ENCODE results near the gene CD37.

DNA sequence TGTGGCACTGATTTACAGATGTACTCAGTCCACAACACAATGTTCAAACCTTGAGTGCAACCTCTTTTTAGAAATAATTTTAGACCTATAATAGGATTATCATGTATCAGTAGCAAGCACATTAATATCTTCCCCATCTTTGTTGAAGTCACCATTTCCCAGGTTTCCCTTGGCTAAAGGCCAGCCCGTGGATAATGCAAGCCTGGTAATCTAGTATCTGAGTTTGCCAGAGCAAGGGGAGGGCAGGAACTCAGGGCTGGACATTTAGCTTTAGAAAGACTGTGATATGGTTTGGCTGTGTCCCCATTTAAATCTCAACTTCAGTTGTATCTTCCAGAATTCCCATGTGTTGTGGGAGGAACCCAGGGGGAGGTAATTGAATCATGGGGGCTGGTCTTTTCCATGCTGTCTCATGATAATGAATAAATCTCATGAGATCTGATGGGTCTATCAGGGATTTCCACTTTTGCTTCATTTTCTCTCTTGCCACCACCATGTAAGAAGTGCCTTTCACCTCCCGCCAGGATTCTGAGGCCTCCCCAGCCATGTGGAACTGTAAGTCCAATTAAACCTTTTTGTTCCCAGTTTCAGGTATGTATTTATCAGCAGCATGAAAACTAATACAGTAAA lies 48.0 kb upstream of the CD37 start:
- no peak for TF ChIP-seq SNAI2 (CRISPR knock-in tag; IDR thresholded peaks at IDR 0.05)
- TF ChIP-seq, protein P1, sequence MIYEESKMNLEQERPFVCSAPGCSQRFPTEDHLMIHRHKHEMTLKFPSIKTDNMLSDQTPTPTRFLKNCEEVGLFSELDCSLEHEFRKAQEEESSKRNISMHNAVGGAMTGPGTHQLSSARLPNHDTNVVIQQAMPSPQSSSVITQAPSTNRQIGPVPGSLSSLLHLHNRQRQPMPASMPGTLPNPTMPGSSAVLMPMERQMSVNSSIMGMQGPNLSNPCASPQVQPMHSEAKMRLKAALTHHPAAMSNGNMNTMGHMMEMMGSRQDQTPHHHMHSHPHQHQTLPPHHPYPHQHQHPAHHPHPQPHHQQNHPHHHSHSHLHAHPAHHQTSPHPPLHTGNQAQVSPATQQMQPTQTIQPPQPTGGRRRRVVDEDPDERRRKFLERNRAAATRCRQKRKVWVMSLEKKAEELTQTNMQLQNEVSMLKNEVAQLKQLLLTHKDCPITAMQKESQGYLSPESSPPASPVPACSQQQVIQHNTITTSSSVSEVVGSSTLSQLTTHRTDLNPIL (CRISPR knock-in tag; IDR thresholded peaks at IDR 0.05; ENCODE audit: low read depth) = no peak
- TF ChIP-seq, protein P2, sequence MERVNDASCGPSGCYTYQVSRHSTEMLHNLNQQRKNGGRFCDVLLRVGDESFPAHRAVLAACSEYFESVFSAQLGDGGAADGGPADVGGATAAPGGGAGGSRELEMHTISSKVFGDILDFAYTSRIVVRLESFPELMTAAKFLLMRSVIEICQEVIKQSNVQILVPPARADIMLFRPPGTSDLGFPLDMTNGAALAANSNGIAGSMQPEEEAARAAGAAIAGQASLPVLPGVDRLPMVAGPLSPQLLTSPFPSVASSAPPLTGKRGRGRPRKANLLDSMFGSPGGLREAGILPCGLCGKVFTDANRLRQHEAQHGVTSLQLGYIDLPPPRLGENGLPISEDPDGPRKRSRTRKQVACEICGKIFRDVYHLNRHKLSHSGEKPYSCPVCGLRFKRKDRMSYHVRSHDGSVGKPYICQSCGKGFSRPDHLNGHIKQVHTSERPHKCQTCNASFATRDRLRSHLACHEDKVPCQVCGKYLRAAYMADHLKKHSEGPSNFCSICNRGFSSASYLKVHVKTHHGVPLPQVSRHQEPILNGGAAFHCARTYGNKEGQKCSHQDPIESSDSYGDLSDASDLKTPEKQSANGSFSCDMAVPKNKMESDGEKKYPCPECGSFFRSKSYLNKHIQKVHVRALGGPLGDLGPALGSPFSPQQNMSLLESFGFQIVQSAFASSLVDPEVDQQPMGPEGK (CRISPR knock-in tag; IDR thresholded peaks at IDR 0.05; ENCODE audit: borderline replicate concordance) = no peak
- TF ChIP-seq ZNF8 (CRISPR knock-in tag; IDR thresholded peaks at IDR 0.05) = no peak
- no peak for TF ChIP-seq ESRRG (CRISPR knock-in tag; IDR thresholded peaks at IDR 0.05)
- TF ChIP-seq, protein P3, sequence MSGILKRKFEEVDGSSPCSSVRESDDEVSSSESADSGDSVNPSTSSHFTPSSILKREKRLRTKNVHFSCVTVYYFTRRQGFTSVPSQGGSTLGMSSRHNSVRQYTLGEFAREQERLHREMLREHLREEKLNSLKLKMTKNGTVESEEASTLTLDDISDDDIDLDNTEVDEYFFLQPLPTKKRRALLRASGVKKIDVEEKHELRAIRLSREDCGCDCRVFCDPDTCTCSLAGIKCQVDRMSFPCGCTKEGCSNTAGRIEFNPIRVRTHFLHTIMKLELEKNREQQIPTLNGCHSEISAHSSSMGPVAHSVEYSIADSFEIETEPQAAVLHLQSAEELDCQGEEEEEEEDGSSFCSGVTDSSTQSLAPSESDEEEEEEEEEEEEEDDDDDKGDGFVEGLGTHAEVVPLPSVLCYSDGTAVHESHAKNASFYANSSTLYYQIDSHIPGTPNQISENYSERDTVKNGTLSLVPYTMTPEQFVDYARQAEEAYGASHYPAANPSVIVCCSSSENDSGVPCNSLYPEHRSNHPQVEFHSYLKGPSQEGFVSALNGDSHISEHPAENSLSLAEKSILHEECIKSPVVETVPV (CRISPR knock-in tag; IDR thresholded peaks at IDR 0.05) = no peak
- TF ChIP-seq ISL1 (CRISPR knock-in tag; IDR thresholded peaks at IDR 0.05) = no peak
- no peak for TF ChIP-seq TCF4 (CRISPR knock-in tag; IDR thresholded peaks at IDR 0.05; ENCODE audit: borderline replicate concordance)
- TF ChIP-seq ZFP3 (CRISPR knock-in tag; IDR thresholded peaks at IDR 0.05) = no peak

Measured in SK-N-SH treated with all-trans-retinoic acid at 6 μM for 48 hours (cell line).